SH-SY5Y (cell line): ENCODE measurements around the gene AGPAT3.

Experiments
- GATA2 ChIP-seq: IDR thresholded peaks from 2 replicates; pipeline ENCODE4 v1.6.1; 2011; ENCODE audit warnings: mild to moderate bottlenecking, low read depth, low read length
- GATA3 ChIP-seq: IDR thresholded peaks from 2 replicates; pipeline ENCODE4 v1.6.1; 2011; ENCODE audit warnings: low read depth, mild to moderate bottlenecking, low read length, moderate library complexity

DNA sequence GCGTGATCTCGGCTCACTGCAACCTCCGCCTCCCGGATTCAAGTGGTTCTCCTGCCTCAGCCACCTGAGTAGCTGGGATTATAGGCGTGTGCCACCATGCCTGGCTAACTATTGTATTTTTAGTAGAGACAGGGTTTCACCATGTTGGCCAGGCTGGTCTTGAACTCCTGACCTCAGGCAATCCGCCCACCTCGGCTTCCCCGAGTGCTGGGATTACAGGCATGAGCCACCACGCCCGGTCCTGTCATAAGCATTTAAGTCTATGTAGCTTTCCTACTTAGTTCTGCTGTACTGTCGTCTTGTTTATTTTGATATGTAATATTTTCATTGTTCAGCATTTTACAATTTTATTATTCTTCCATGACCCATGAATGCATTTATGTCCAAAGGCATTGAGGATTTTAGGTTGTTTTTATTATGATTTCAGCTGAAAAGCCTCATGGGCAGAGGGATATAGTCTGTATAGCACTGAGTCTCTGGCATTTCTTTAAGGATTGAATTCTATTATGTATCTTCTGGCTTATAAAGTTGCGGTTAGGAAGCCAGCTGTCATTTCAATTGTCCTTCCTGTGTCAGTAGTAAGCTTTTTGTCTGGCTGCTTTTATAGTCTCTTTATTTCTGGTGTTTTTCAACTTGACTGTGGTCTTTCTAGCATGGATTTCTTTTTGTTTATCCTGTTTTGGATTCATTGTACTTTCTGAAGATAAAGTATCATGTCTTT, 9.2 kb downstream of the AGPAT3 start:
- TF ChIP-seq GATA2 (no peak), GATA3 (no peak)
